Trophoblast cell (in vitro differentiated cells and primary cell): ENCODE measurements around the gene GSX1.

Source experiments
- DNase-seq, 2 donors: peaks; one replicate each; pipeline ENCODE4 v3.0.0-alpha.2; 2016
- H2AFZ ChIP-seq: 2 replicates; pipeline ENCODE4 v1.6.1; 2013; ENCODE audit warnings: low read length, moderate library complexity, mild to moderate bottlenecking; ENCODE audit not compliant: insufficient read depth, poor library complexity
- H2AK5ac ChIP-seq: 2 replicates; pipeline ENCODE4 v1.6.1; 2013; ENCODE audit warnings: mild to moderate bottlenecking, low read length
- H2BK120ac ChIP-seq: 2 replicates; pipeline ENCODE4 v1.6.1; 2013; ENCODE audit warnings: low read length, mild to moderate bottlenecking, moderate library complexity; ENCODE audit not compliant: insufficient read depth, poor library complexity
- H2BK12ac ChIP-seq: 2 replicates; pipeline ENCODE4 v1.6.1; 2013; ENCODE audit warnings: mild to moderate bottlenecking, low read length, moderate library complexity
- H2BK5ac ChIP-seq: 2 replicates; pipeline ENCODE4 v1.6.1; 2013; ENCODE audit warnings: low read length, low read depth, moderate library complexity, mild to moderate bottlenecking; ENCODE audit not compliant: poor library complexity
- H3K14ac ChIP-seq: 2 replicates; pipeline ENCODE4 v1.6.1; 2013; ENCODE audit warnings: mild to moderate bottlenecking, low read length
- H3K18ac ChIP-seq: 2 replicates; pipeline ENCODE4 v1.6.1; 2013; ENCODE audit warnings: mild to moderate bottlenecking, low read length
- H3K23ac ChIP-seq: 2 replicates; pipeline ENCODE4 v1.6.1; 2013; ENCODE audit warnings: low read length
- H3K27ac ChIP-seq: 2 replicates; pipeline ENCODE4 v1.5.1; 2013; ENCODE audit warnings: low read depth, mild to moderate bottlenecking, inconsistent platforms, low read length, moderate library complexity
- H3K27me3 ChIP-seq: 2 replicates; pipeline ENCODE4 v1.6.1; 2013; ENCODE audit warnings: inconsistent platforms, mild to moderate bottlenecking, low read length, moderate library complexity; ENCODE audit not compliant: insufficient read depth
- H3K36me3 ChIP-seq, 2 experiments: 1 replicate in 1 of 2; 2 replicates in 1 of 2; pipeline ENCODE4 v1.6.1; 2013; ENCODE audit warnings: low read length in 2 of 2, mild to moderate bottlenecking in 2 of 2, moderate library complexity in 1 of 2; ENCODE audit not compliant: insufficient read depth in 2 of 2, control insufficient read depth in 1 of 2
- H3K4ac ChIP-seq: 2 replicates; pipeline ENCODE4 v1.6.1; 2013; ENCODE audit warnings: low read depth, mild to moderate bottlenecking, low read length, moderate library complexity
- H3K4me1 ChIP-seq, 2 experiments: 1 replicate in 1 of 2; 2 replicates in 1 of 2; pipeline ENCODE4 v1.6.1; 2013; ENCODE audit warnings: low read length in 2 of 2, mild to moderate bottlenecking in 2 of 2, moderate library complexity in 1 of 2; ENCODE audit not compliant: insufficient read depth in 2 of 2, control insufficient read depth in 1 of 2
- H3K4me2 ChIP-seq: 2 replicates; pipeline ENCODE4 v1.6.1; 2013; ENCODE audit warnings: inconsistent platforms, mild to moderate bottlenecking, low read length, moderate library complexity
- H3K4me3 ChIP-seq: 2 replicates; pipeline ENCODE4 v1.5.1; 2013; ENCODE audit warnings: mild to moderate bottlenecking, low read depth, low read length, inconsistent platforms
- H3K79me1 ChIP-seq: one replicate; pipeline ENCODE4 v1.6.1; 2013; ENCODE audit warnings: low read length
- H3K79me2 ChIP-seq: 2 replicates; pipeline ENCODE4 v1.6.1; 2013; ENCODE audit warnings: low read length, mild to moderate bottlenecking; ENCODE audit not compliant: control insufficient read depth, insufficient read depth, poor library complexity
- H3K9ac ChIP-seq: 2 replicates; pipeline ENCODE4 v1.6.1; 2013; ENCODE audit warnings: mild to moderate bottlenecking, low read length
- H3K9me3 ChIP-seq: 2 replicates; pipeline ENCODE4 v1.6.1; 2013; ENCODE audit warnings: low read depth, mild to moderate bottlenecking, control low read depth, inconsistent platforms, low read length; ENCODE audit not compliant: insufficient read depth
- H4K12ac ChIP-seq: 2 replicates; pipeline ENCODE4 v1.6.1; 2013; ENCODE audit warnings: low read depth, mild to moderate bottlenecking, low read length, moderate library complexity
- H4K8ac ChIP-seq: 2 replicates; pipeline ENCODE4 v1.6.1; 2013; ENCODE audit warnings: low read depth, mild to moderate bottlenecking, low read length, moderate library complexity
- H4K91ac ChIP-seq: one replicate; pipeline ENCODE4 v1.6.1; 2013; ENCODE audit warnings: low read depth, mild to moderate bottlenecking, low read length, moderate library complexity
- WGBS: extraction: QIAGEN DNeasy Blood & Tissue Kit; methylation state at CpG from one replicate; pipeline ENCODE4 v1.1.7; 2013; ENCODE audit warnings: missing lambda C conversion rate; ENCODE audit not compliant: insufficient read length, insufficient coverage; ENCODE audit errors: extremely low coverage; 5-methylcytosine and 5-hydroxymethylcytosine counted together

Gene GSX1

GRCh38 chr13:27790523-27790922 lies 1.8 kb upstream of the GSX1 start:
- Histone ChIP-seq H3K9ac (no peak overlapping the region), H4K8ac (no peak overlapping the region), H3K9me3 (peaks cover 16% of the 10 kb centered on the region), H3K14ac (no peak overlapping the region), H3K4me3 (no peak overlapping the region), H4K12ac (no peak overlapping the region), H3K18ac (no peak overlapping the region), H2BK12ac (no peak overlapping the region), H3K23ac (no peak overlapping the region), H2AK5ac (no peak overlapping the region), H2AFZ (no peak overlapping the region), H3K4me2 (no peak overlapping the region), H3K36me3 (no peaks in the 10 kb centered on the region), H3K79me2 (no peaks in the 10 kb centered on the region), H2BK120ac (no peak overlapping the region), H2BK5ac (no peak overlapping the region), H3K27me3 (peaks cover 67% of the 10 kb centered on the region), H4K91ac (no peak overlapping the region), H3K27ac (no peak overlapping the region), H3K4me1 (peaks cover 0 to 3% of the 10 kb centered on the region in 2 experiments), H3K79me1 (no peaks in the 10 kb centered on the region), H3K4ac (no peak overlapping the region)
- WGBS, result no CpG with 5 or more reads among the region's 23 CpGs
- DNase-seq, result no peak

- Histone ChIP-seq H3K18ac (no peak overlapping the region), H4K12ac (no peak overlapping the region), H3K14ac (no peak overlapping the region), H4K8ac (no peak overlapping the region), H3K9ac (no peak overlapping the region), H3K9me3 (peaks cover 16% of the 10 kb centered on the region), H2BK120ac (no peak overlapping the region), H3K27me3 (peaks cover 75% of the 10 kb centered on the region), H4K91ac (no peak overlapping the region), H3K79me1 (no peaks in the 10 kb centered on the region), H2AK5ac (no peak overlapping the region), H3K4ac (no peak overlapping the region), H3K27ac (no peak overlapping the region), H3K4me3 (no peak overlapping the region), H2BK12ac (no peak overlapping the region), H3K79me2 (no peaks in the 10 kb centered on the region), H2AFZ (no peak overlapping the region), H3K4me2 (no peak overlapping the region), H3K23ac (no peak overlapping the region), H3K36me3 (no peaks in the 10 kb centered on the region), H2BK5ac (no peak overlapping the region), H3K4me1 (peaks cover 0 to 3% of the 10 kb centered on the region in 2 experiments)
- DNase-seq, result no peak
- no CpG with 5 or more reads among the region's 36 CpGs for WGBS
Observed at GRCh38 chr13:27791146-27791900, 960 bp upstream of the GSX1 start.

- H3K23ac ChIP-seq, result no peak overlapping the region
- no peak overlapping the region for H2BK5ac ChIP-seq
- no peak for DNase-seq
- H3K18ac ChIP-seq, result no peak overlapping the region
- H3K27ac ChIP-seq, result no peak overlapping the region
- H3K4ac ChIP-seq, result no peak overlapping the region
- no peak overlapping the region for H4K8ac ChIP-seq
- peaks cover 0 to 3% of the 10 kb centered on the region in 2 experiments for H3K4me1 ChIP-seq
- no peaks in the 10 kb centered on the region for H3K36me3 ChIP-seq
- peaks cover 81% of the 10 kb centered on the region for H3K27me3 ChIP-seq
- no CpG with 5 or more reads among the region's 22 CpGs for WGBS
- H3K4me3 ChIP-seq, result no peak overlapping the region
- H2AK5ac ChIP-seq, result no peak overlapping the region
- H3K9me3 ChIP-seq, result peaks cover 20% of the 10 kb centered on the region
- H3K9ac ChIP-seq, result no peak overlapping the region
- no peak overlapping the region for H2AFZ ChIP-seq
- no peaks in the 10 kb centered on the region for H3K79me1 ChIP-seq
- no peak overlapping the region for H3K4me2 ChIP-seq
- no peak overlapping the region for H4K12ac ChIP-seq
- no peak overlapping the region for H2BK120ac ChIP-seq
- no peak overlapping the region for H4K91ac ChIP-seq
- H2BK12ac ChIP-seq, result no peak overlapping the region
- H3K14ac ChIP-seq, result no peak overlapping the region
- H3K79me2 ChIP-seq, result no peaks in the 10 kb centered on the region
Observed at GRCh38 chr13:27791901-27792392, 336 bp upstream of the GSX1 start.

GRCh38 chr13:27793507-27794367 lies 1.5 kb downstream of the GSX1 start:
- Histone ChIP-seq H3K4me3 (no peak overlapping the region), H3K79me1 (no peaks in the 10 kb centered on the region), H3K36me3 (no peaks in the 10 kb centered on the region), H4K8ac (no peak overlapping the region), H2AFZ (no peak overlapping the region), H3K79me2 (no peaks in the 10 kb centered on the region), H3K4me1 (peaks cover 0 to 3% of the 10 kb centered on the region in 2 experiments), H3K27me3 (peaks cover 95% of the 10 kb centered on the region), H4K91ac (no peak overlapping the region), H2BK120ac (no peak overlapping the region), H3K18ac (no peak overlapping the region), H2AK5ac (no peak overlapping the region), H3K14ac (no peak overlapping the region), H3K9me3 (peaks cover 20% of the 10 kb centered on the region), H2BK5ac (no peak overlapping the region), H3K27ac (no peak overlapping the region), H3K4me2 (no peak overlapping the region), H4K12ac (no peak overlapping the region), H3K4ac (no peak overlapping the region), H3K23ac (no peak overlapping the region), H3K9ac (no peak overlapping the region), H2BK12ac (no peak overlapping the region)
- WGBS, result no CpG with 5 or more reads among the region's 63 CpGs
- DNase-seq, result no peak
